Naive thymus-derived CD4-positive, alpha-beta T cell (primary cell): ENCODE measurements around the gene KLB. TPM values are rescaled to one million over a fixed set of nuclear protein-coding genes. Genes with fewer than 3 reads are reported as not detected.

Experiments
- ATAC-seq: fragments of 150-1000 bp; cut with Tn5 transposase; 2 replicates; pipeline ENCODE4 v1.10.0; 2021; ENCODE audit warnings: mild to moderate bottlenecking, moderate library complexity
- CTCF ChIA-PET: fragments of 350-600 bp; sonication (Branson Sonifier 250); formaldehyde crosslinking; loops from one replicate; lab custom pipeline; 2021; ENCODE audit warnings: antibody characterized with exemption; lab: Charles Lee
- POLR2A ChIA-PET: fragments of 350-600 bp; sonication (Branson Sonifier 250); formaldehyde crosslinking; loops from one replicate; lab custom pipeline; 2021; ENCODE audit warnings: antibody characterized with exemption, inconsistent platforms; lab: Charles Lee
- DNase-seq, 9 donors: peaks; one replicate each; pipeline versions ENCODE4 v3.0.0 to v3.0.0-alpha.2; 2020 to 2022; ENCODE audit warnings: mixed read lengths in 1 of 9
- H3K27ac ChIP-seq: one replicate; pipeline ENCODE4 v1.7.0; 2013; ENCODE audit warnings: mild to moderate bottlenecking, low read depth, low read length, moderate library complexity
- H3K27me3 ChIP-seq, 2 donors: one replicate each; pipeline ENCODE4 v1.7.0; 2013; ENCODE audit warnings: low read length in 2 of 2, mild to moderate bottlenecking in 2 of 2, moderate library complexity in 2 of 2; ENCODE audit not compliant: control insufficient read depth in 2 of 2, insufficient read depth in 2 of 2
- H3K36me3 ChIP-seq, 3 experiments: 1 replicate in 2 of 3; 2 replicates in 1 of 3; pipeline ENCODE4 v1.7.0; 2013; ENCODE audit warnings: low read length in 3 of 3, mild to moderate bottlenecking in 3 of 3, moderate library complexity in 1 of 3; ENCODE audit not compliant: insufficient read depth in 3 of 3, control insufficient read depth in 2 of 3
- H3K4me1 ChIP-seq, 2 donors: one replicate each; pipeline ENCODE4 v1.7.0; 2013; ENCODE audit warnings: low read length in 2 of 2, mild to moderate bottlenecking in 2 of 2, moderate library complexity in 1 of 2; ENCODE audit not compliant: control insufficient read depth in 2 of 2, insufficient read depth in 2 of 2
- H3K4me3 ChIP-seq: 2 replicates; pipeline ENCODE4 v1.7.0; 2013; ENCODE audit warnings: mild to moderate bottlenecking, low read length
- H3K9me3 ChIP-seq, 3 experiments: 1 replicate in 2 of 3; 2 replicates in 1 of 3; pipeline ENCODE4 v1.7.0; 2013; ENCODE audit warnings: low read length in 3 of 3; ENCODE audit not compliant: control insufficient read depth in 2 of 3
- H3K27ac Mint-ChIP-seq, 9 donors: one replicate each; pipeline ENCODE4 v1.8.0; 2020 to 2022; ENCODE audit warnings: mixed read lengths in 9 of 9, mild to moderate bottlenecking in 8 of 9, moderate library complexity in 5 of 9, inconsistent platforms in 2 of 9
- H3K27me3 Mint-ChIP-seq, 5 donors: one replicate each; pipeline ENCODE4 v1.8.0; 2021 to 2022; ENCODE audit warnings: mixed read lengths in 5 of 5, mild to moderate bottlenecking in 1 of 5
- H3K36me3 Mint-ChIP-seq, 5 donors: one replicate each; pipeline ENCODE4 v1.8.0; 2020 to 2022; ENCODE audit warnings: mixed read lengths in 5 of 5, mild to moderate bottlenecking in 3 of 5, inconsistent platforms in 1 of 5
- H3K4me1 Mint-ChIP-seq, 7 donors: one replicate each; pipeline ENCODE4 v1.8.0; 2020 to 2022; ENCODE audit warnings: mixed read lengths in 7 of 7, mild to moderate bottlenecking in 3 of 7, inconsistent platforms in 1 of 7
- H3K4me3 Mint-ChIP-seq, 10 donors: one replicate each; pipeline ENCODE4 v1.8.0; 2020 to 2022; ENCODE audit warnings: mild to moderate bottlenecking in 10 of 10, mixed read lengths in 10 of 10, moderate library complexity in 6 of 10, inconsistent platforms in 2 of 10
- H3K9me3 Mint-ChIP-seq, 11 donors: one replicate each; pipeline ENCODE4 v1.8.0; 2020 to 2022; ENCODE audit warnings: mixed read lengths in 11 of 11, mild to moderate bottlenecking in 4 of 11, inconsistent platforms in 1 of 11, moderate library complexity in 1 of 11
- intact Hi-C, 2 donors: fragments of 100-400 bp; cut with micrococcal nuclease; formaldehyde crosslinking; loops; one replicate each; pipeline ENCODE4 v1.15.1; 2023
- polyA plus RNA-seq, 2 donors: library from polyadenylated mRNA; unstranded; fragments of 300-500 nt; fragmentation: Illumina TruSeq; gene quantifications; one replicate each; pipeline ENCODE4 v1.2.3, GENCODE V29; 2021
- total RNA-seq, 6 experiments: library from RNA in 5 of 6; stranded (reverse) in 5 of 6; gene quantifications; 1 replicate in 5 of 6; 2 replicates in 1 of 6; pipeline ENCODE4 v1.2.3 and lab custom pipeline; 2021 to 2026

Gene KLB
- total and polyA plus RNA-seq, 7 experiments from 2014 or later: 0.07 TPM; not detected in 6

DNA sequence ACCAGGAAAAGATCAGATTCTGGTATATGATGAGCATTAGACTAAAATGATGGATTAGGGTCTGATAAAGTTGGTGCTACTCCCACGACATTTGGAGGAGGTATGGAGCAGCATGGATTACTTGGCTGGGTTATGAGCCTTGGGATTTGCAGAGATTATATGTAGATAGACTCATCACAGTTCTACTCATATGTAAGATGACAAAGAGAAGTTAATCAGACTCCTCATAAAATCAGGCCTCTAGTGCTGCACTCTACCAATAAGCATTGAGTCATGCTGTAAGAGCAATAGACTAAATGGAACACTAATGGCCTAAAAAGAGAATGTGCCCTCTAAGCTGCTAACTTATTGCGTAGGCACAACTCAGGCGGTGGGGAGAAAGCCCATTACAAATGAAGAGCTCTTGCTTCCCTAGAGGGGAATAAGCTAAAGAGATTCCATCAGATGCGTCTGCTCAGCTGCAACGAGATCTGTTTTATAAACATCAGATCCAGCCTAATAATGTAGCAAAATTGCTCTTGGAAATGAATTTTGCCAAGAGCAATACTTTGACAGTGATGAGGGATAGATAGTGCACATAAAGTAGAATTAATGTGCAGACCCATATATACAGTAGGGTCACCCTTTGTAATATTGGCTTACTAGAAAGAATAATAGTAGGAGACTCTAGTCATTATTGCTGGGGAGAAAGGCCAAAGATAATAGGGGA, 69.6 kb downstream of the KLB start:
- Mint-ChIP-seq H3K27ac (peak overlapping the region in 1 of 9 donors; percentile 35), H3K9me3 (no peaks in the 10 kb centered on the region), H3K36me3 (peaks cover 0 to 12% (median 6%) of the 10 kb centered on the region in 5 donors), H3K4me1 (no peaks in the 10 kb centered on the region), H3K4me3 (no peak overlapping the region), H3K27me3 (no peaks in the 10 kb centered on the region)
- ChIA-PET CTCF (no interaction called here), POLR2A (interaction anchor here (0.6 to 0.9 kb wide), 2 partner anchors 24 to 82 kb away, joined by 3 read pairs; no protein-coding TSS in a partner anchor)
- Histone ChIP-seq H3K27me3 (no peaks in the 10 kb centered on the region), H3K36me3 (peaks cover 0 to 22% (median 0%) of the 10 kb centered on the region in 3 experiments), H3K27ac (no peak overlapping the region), H3K4me1 (no peaks in the 10 kb centered on the region), H3K9me3 (no peaks in the 10 kb centered on the region), H3K4me3 (no peak overlapping the region)
- ATAC-seq (no peak), DNase-seq (no peak)
- intact Hi-C loops: no loop called here

DNA sequence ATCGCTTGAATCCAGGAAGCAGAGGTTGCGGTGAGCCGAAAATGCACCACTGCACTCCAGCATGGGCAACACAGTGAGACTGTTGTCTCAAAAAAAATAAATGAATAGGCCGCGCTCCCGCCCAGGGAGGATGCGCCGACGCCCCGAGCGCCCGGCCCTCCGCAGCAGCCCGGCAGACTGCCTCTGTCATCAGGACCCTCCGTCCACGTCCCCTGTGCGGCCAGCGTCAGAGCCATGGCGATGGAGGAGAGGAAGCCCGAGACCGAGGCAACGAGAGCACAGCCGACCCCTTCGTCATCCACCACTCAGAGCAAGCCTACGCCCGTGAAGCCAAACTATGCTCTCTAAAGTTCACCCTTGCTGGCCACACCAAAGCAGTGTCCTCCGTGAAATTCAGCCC, 73.5 kb downstream of the KLB start:
- intact Hi-C loops: no loop called here
- H3K4me1 Mint-ChIP-seq: no peaks in the 10 kb centered on the region
- H3K27me3 Mint-ChIP-seq: no peaks in the 10 kb centered on the region
- Histone ChIP-seq H3K27me3 (no peaks in the 10 kb centered on the region), H3K36me3 (peaks cover 0 to 11% (median 0%) of the 10 kb centered on the region in 3 experiments), H3K4me3 (no peak overlapping the region), H3K9me3 (no peaks in the 10 kb centered on the region), H3K27ac (no peak overlapping the region), H3K4me1 (no peaks in the 10 kb centered on the region)
- H3K4me3 Mint-ChIP-seq: no peak overlapping the region
- ChIA-PET CTCF (no interaction called here), POLR2A (no interaction called here)
- peaks cover 0 to 10% (median 2%) of the 10 kb centered on the region in 11 donors for H3K9me3 Mint-ChIP-seq
- ATAC-seq (no peak), DNase-seq (no peak)
- H3K27ac Mint-ChIP-seq: peak overlapping the region in 1 of 9 donors; percentile 51
- H3K36me3 Mint-ChIP-seq: peaks cover 0 to 6% (median 0%) of the 10 kb centered on the region in 5 donors

DNA sequence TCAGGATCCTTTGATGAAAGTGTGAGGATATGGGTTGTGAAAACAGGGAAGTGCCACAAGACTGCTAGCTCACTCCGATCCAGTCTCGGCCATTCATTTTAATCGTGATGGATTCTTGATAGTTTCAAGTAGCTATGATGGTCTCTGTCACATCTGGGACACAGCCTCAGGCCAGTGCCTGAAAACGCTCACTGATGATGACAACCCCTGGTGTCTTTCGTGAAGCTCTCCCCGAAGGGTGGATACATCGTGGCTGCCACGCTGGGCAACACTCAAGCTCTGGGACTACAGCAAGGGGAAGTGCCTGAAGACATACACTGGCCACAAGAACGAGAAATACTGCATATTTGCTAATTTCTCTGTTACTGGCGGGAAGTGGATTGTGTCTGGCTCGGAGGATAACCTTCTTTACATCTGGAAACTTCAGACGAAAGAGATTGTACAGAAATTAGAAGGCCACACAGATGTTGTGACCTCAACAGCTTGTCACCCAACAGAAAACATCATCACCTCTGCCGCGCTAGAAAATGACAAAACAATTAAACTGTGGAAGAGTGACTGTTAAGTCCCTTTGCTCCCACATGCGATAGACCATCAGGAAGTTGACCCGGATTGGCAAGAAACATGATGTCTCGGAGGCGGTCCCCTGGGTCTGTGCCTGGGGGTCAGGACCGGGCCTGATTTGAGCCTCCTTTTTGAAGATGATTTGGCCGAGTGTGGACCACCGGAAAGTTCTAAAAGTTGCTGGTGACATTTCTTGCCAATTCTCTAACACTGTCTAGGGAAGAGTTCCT, 74.4 kb downstream of the KLB start:
- peak; percentile 29 for ATAC-seq
- intact Hi-C loops: no loop called here
- no peaks in the 10 kb centered on the region for H3K27me3 ChIP-seq
- no peaks in the 10 kb centered on the region for H3K27me3 Mint-ChIP-seq
- no peak for DNase-seq
- peaks cover 0 to 12% (median 2%) of the 10 kb centered on the region in 11 donors for H3K9me3 Mint-ChIP-seq
- POLR2A ChIA-PET: no interaction called here
- H3K4me3 Mint-ChIP-seq: no peak overlapping the region
- H3K27ac ChIP-seq: no peak overlapping the region
- H3K27ac Mint-ChIP-seq: peak overlapping the region in 1 of 9 donors; percentile 47
- H3K4me3 ChIP-seq: no peak overlapping the region
- CTCF ChIA-PET: no interaction called here
- no peaks in the 10 kb centered on the region for H3K4me1 ChIP-seq
- peaks cover 0 to 10% (median 0%) of the 10 kb centered on the region in 3 experiments for H3K36me3 ChIP-seq
- H3K36me3 Mint-ChIP-seq: peaks cover 0 to 4% (median 0%) of the 10 kb centered on the region in 5 donors
- no peaks in the 10 kb centered on the region for H3K9me3 ChIP-seq
- H3K4me1 Mint-ChIP-seq: no peaks in the 10 kb centered on the region

DNA sequence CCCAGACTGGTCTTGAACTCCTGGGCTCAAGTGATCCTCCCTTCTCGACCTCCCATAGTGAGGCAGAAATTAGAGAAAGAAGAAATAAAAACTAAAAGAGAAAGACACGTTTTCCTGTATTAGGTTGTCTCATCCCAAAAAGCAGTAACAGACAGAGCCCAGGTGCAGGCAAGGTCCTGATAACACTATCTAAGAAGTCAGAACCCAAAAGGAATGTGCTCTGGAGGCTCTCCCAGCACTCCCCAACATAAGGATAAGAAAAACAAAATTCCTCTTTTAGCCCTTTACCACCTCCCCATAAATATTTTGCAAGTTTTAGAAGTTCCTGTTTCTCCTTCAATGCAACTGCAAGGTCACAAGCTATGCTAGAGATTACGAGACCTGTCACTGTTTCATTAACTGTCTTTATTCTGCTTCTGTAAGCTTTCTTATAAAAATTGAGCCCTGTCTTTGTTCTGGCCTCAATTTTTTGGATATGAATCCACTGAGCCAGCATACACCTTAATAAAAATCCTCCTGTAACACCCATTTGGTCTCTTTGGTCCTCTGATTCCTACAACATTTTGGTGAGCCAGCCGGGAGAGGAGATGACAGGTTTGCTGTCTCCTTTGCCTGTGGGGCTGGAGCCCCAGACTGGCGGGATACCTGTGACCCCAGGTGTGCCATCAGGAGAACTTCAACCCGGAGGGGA, 78.0 kb downstream of the KLB start:
- DNase-seq: no peak
- Histone ChIP-seq H3K9me3 (no peaks in the 10 kb centered on the region), H3K36me3 (no peaks in the 10 kb centered on the region), H3K27ac (no peak overlapping the region), H3K27me3 (no peaks in the 10 kb centered on the region), H3K4me3 (no peak overlapping the region), H3K4me1 (no peaks in the 10 kb centered on the region)
- no peak overlapping the region for H3K27ac Mint-ChIP-seq
- ATAC-seq: peak; percentile 36
- no peak overlapping the region for H3K4me3 Mint-ChIP-seq
- intact Hi-C loops: no loop called here
- H3K27me3 Mint-ChIP-seq: no peaks in the 10 kb centered on the region
- POLR2A ChIA-PET: no interaction called here
- CTCF ChIA-PET: no interaction called here
- peaks cover 0 to 4% (median 0%) of the 10 kb centered on the region in 5 donors for H3K36me3 Mint-ChIP-seq
- peaks cover 0 to 2% (median 0%) of the 10 kb centered on the region in 7 donors for H3K4me1 Mint-ChIP-seq
- peaks cover 0 to 12% (median 2%) of the 10 kb centered on the region in 11 donors for H3K9me3 Mint-ChIP-seq

DNA sequence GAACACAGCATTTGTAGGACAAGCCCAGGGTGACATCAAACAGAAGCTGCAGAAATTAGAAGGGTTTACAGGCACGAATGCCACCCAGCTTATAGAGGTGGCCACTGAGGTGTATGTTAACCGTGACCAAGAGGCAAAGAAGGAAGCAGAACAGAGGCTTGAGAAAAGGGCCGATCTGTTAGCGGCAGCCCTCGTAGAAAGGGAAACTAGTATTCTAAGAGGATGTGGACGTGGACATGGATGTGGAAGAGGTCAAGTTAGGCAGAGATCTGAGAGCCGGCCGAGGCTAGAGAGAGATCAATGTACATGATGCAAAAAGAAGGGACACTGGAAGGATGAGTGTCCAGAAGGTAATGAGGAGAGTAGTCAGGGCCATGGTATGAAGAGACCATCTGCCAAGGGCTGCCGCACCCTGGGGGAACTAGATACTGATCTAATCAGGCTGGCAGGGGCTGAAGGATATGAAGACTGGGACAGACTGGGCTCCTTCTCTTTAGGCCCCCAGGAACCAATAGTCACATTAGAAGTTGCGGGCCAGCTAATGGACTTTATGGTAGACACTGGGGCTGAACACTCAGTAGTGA, 79.6 kb downstream of the KLB start:
- Histone ChIP-seq H3K27me3 (no peaks in the 10 kb centered on the region), H3K4me1 (no peaks in the 10 kb centered on the region), H3K27ac (no peak overlapping the region), H3K4me3 (no peak overlapping the region), H3K9me3 (no peaks in the 10 kb centered on the region), H3K36me3 (no peaks in the 10 kb centered on the region)
- intact Hi-C loops: no loop called here
- ATAC-seq (no peak), DNase-seq (no peak)
- H3K4me1 Mint-ChIP-seq: peaks cover 0 to 2% (median 0%) of the 10 kb centered on the region in 7 donors
- H3K4me3 Mint-ChIP-seq: no peak overlapping the region
- H3K36me3 Mint-ChIP-seq: no peaks in the 10 kb centered on the region
- CTCF ChIA-PET: no interaction called here
- POLR2A ChIA-PET: interaction anchor here (0.6 kb wide), 1 partner anchor 85 kb away, joined by 4 read pairs; no protein-coding TSS in a partner anchor
- H3K27ac Mint-ChIP-seq: no peak overlapping the region
- H3K27me3 Mint-ChIP-seq: no peaks in the 10 kb centered on the region
- peaks cover 0 to 12% (median 2%) of the 10 kb centered on the region in 11 donors for H3K9me3 Mint-ChIP-seq

DNA sequence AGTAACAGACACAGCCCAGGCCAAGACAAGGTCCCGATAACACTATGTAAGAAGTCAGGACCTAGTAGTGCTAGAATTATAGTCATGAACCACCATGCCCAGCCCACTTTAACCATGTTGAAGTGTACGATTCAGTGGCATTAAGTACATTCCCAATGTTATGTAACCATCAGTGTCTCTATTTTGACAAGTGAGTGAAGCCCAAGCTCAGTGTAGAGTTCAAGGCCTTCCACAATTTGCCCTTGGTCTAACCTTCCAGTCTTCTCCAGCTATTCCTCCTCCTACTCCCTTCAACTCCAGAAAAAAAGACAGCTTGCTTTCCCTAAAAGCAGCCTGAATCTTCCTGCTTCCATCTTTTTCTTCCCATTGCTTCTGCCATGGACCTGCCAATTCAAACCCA, 83.6 kb downstream of the KLB start:
- ChIA-PET POLR2A (no interaction called here), CTCF (no interaction called here)
- DNase-seq (no peak), ATAC-seq (no peak)
- H3K27me3 Mint-ChIP-seq: no peaks in the 10 kb centered on the region
- no peak overlapping the region for H3K27ac Mint-ChIP-seq
- peaks cover 0 to under 1% (median 0%) of the 10 kb centered on the region in 11 donors for H3K9me3 Mint-ChIP-seq
- peaks cover 0 to 2% (median 0%) of the 10 kb centered on the region in 7 donors for H3K4me1 Mint-ChIP-seq
- no peaks in the 10 kb centered on the region for H3K36me3 ChIP-seq
- H3K4me3 ChIP-seq: no peak overlapping the region
- H3K27me3 ChIP-seq: no peaks in the 10 kb centered on the region
- no peak overlapping the region for H3K4me3 Mint-ChIP-seq
- H3K36me3 Mint-ChIP-seq: no peaks in the 10 kb centered on the region
- intact Hi-C loops: no loop called here
- H3K27ac ChIP-seq: no peak overlapping the region
- H3K4me1 ChIP-seq: no peaks in the 10 kb centered on the region
- no peaks in the 10 kb centered on the region for H3K9me3 ChIP-seq
